ENCODE results near the gene MPZL3.
"Not testable (repeated sequence)": the region's sequence is repeated elsewhere in the genome, so short reads cannot be mapped to it uniquely, and the experiment has no call there.

The MPZL3 gene

DNA sequence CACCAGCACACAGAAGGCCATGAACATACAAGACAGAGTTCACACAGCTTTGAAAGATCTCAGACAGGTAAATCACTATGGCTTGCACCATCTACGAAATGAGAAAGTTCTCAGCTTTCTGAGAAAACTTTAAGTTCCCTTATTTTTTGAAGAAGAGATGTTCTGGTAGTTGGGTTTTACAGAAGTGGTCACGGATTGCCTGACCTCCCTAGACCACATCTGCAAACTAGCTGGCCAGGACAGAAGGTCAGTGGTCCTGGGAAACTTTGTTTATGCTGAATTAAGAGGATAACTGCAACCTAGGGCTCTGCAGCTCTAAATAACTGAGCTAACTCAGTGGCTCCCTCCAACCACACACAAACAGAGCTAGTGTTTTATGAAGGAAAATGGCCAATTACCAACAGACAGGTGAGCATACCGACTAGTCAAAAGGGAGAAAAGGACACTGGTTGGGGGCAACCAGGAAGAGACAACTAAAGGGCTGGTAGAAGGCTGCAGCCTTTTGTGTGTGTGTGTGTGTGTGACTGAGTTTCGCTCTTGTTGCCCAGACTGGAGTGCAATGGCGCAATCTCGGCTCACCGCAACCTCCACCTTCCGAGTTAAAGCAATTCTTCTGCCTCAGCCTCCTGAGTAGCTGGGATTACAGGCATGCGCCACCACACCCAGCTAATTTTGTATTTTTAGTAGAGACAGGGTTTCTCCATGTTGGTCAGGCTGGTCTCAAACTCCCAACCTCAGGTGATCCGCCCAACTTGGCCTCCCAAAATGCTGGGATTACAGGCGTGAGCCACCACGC lies 67.2 kb downstream of the MPZL3 start:
- no peak for DNase-seq (ENCODE audit: low read depth)

- DNase-seq (ENCODE audit: low read depth), result not testable (repeated sequence)
These were observed 68.5 kb downstream of the MPZL3 start for GRCh38 chr11:118183691-118184090.

- no peak for DNase-seq (ENCODE audit: low read depth)
These were observed 71.9 kb downstream of the MPZL3 start for GRCh38 chr11:118180300-118180703.

DNA sequence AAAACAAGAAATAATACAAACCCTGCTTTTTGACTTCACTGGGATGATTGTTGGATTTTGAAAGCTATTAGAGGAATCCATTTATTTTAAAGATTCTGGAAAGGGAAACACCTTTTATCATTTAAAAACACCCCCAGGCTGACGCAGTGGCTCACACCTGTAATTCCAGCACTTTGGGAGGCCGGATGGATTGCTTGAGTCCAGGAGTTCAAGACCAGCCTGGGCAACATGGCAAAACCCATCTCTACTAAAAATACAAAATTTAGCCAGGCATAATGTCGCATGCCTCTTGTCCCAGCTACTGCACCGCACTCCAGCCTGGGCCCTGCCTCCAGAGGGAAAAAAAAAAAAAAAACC lies 75.4 kb downstream of the MPZL3 start:
- DNase-seq (ENCODE audit: low read depth), result no peak

All from stimulated activated CD8-positive, alpha-beta memory T cell treated with anti-CD3 and anti-CD28 coated beads, Interleukin-4, amount 100 ng/mL, for 24 hours (primary cell).